ENCODE data around the gene SHOX.
"Not testable (repeated sequence)": the region's sequence is repeated elsewhere in the genome, so short reads cannot be mapped to it uniquely, and the experiment has no call there.

Gene SHOX

DNA sequence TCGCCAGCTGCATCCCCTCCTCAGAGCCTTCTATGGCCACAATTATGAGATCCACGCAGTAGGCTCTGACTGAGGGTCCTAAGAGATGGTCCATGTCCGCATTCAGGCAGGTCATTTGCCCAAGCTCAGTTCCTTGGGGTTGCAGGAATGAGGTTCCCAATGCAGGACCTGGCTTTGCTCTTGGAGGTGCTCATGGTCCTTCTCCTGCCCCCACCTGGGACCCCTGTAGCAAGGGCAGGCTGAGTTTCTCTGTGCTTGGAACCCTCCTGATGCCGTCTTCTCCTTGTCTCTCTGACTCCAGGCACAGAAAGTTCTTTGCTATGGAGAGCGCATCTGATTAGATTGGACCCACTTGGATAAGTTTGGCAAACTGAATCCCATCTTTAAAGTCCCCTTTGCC is 16.5 kb upstream of the SHOX start:
- no peaks in the 10 kb centered on the region for H3K79me2 ChIP-seq (ENCODE audit: low read length)
- TF ChIP-seq EZH2 (optimal IDR thresholded peaks at IDR 0.05; ENCODE audit: low read depth, low read length) = no peak
- no peaks in the 10 kb centered on the region for H3K4me1 ChIP-seq (ENCODE audit: low read length)
- no peak for DNase-seq
- H4K20me1 ChIP-seq (ENCODE audit: insufficient read depth, low read length) = no peaks in the 10 kb centered on the region
- H3K27me3 ChIP-seq (replicated peaks; ENCODE audit: insufficient read depth, low read length) = no peaks in the 10 kb centered on the region
- H2AFZ ChIP-seq (ENCODE audit: low read length) = no peak overlapping the region
- no peak overlapping the region for H3K4me3 ChIP-seq (ENCODE audit: low read length)
- H3K36me3 ChIP-seq (replicated peaks; ENCODE audit: insufficient read depth, low read length) = no peaks in the 10 kb centered on the region
- no peak overlapping the region for H3K27ac ChIP-seq (ENCODE audit: low read length)
- H3K9ac ChIP-seq (ENCODE audit: low read length) = no peak overlapping the region
- H3F3A ChIP-seq (ENCODE audit: insufficient read depth, low read length) = no peaks in the 10 kb centered on the region
- H3K4me2 ChIP-seq (ENCODE audit: low read depth, low read length) = no peak overlapping the region
- H3K9me3 ChIP-seq (replicated peaks; ENCODE audit: insufficient read depth, low read length) = no peaks in the 10 kb centered on the region
- H3K9me2 ChIP-seq (replicated peaks; ENCODE audit: insufficient read depth, low read length) = no peaks in the 10 kb centered on the region

DNA sequence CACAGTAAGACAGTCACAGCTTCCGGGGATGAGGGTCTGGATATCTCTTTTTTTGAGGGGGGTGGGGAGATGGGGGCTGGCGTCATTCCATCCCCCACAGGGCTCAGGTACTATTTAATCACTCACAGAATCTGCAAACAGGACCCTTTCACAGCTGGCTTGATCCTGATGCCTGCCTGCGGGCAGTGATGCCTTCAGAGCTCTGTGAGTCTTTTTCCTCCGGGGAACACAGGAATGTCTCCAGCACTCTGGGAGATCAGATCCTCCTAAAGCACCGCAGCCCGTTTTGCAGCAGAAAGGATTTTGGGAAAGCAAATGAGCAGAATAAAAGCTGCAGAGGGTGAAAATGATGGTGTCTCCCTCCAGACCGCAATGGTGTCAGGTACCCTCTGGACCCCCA is 13.2 kb upstream of the SHOX start:
- Histone ChIP-seq H3K4me2 (ENCODE audit: low read depth, low read length) (no peak overlapping the region), H2AFZ (ENCODE audit: low read length) (no peak overlapping the region), H3K27ac (ENCODE audit: low read length) (no peak overlapping the region), H3K9me3 (replicated peaks; ENCODE audit: insufficient read depth, low read length) (no peaks in the 10 kb centered on the region), H4K20me1 (ENCODE audit: insufficient read depth, low read length) (no peaks in the 10 kb centered on the region), H3K79me2 (ENCODE audit: low read length) (no peaks in the 10 kb centered on the region), H3F3A (ENCODE audit: insufficient read depth, low read length) (no peaks in the 10 kb centered on the region), H3K9ac (ENCODE audit: low read length) (no peak overlapping the region), H3K4me1 (ENCODE audit: low read length) (no peaks in the 10 kb centered on the region), H3K36me3 (replicated peaks; ENCODE audit: insufficient read depth, low read length) (no peaks in the 10 kb centered on the region), H3K9me2 (replicated peaks; ENCODE audit: insufficient read depth, low read length) (no peaks in the 10 kb centered on the region), H3K27me3 (replicated peaks; ENCODE audit: insufficient read depth, low read length) (no peaks in the 10 kb centered on the region), H3K4me3 (ENCODE audit: low read length) (no peak overlapping the region)
- TF ChIP-seq EZH2phosphoT487 (IDR thresholded peaks at IDR 0.05; ENCODE audit: low read length) = no peak
- TF ChIP-seq, protein P1, sequence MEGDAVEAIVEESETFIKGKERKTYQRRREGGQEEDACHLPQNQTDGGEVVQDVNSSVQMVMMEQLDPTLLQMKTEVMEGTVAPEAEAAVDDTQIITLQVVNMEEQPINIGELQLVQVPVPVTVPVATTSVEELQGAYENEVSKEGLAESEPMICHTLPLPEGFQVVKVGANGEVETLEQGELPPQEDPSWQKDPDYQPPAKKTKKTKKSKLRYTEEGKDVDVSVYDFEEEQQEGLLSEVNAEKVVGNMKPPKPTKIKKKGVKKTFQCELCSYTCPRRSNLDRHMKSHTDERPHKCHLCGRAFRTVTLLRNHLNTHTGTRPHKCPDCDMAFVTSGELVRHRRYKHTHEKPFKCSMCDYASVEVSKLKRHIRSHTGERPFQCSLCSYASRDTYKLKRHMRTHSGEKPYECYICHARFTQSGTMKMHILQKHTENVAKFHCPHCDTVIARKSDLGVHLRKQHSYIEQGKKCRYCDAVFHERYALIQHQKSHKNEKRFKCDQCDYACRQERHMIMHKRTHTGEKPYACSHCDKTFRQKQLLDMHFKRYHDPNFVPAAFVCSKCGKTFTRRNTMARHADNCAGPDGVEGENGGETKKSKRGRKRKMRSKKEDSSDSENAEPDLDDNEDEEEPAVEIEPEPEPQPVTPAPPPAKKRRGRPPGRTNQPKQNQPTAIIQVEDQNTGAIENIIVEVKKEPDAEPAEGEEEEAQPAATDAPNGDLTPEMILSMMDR (IDR thresholded peaks at IDR 0.05; ENCODE audit: low read length) = no peak
- no peak for TF ChIP-seq EZH2 (optimal IDR thresholded peaks at IDR 0.05; ENCODE audit: low read depth, low read length)
- no peak for DNase-seq

DNA sequence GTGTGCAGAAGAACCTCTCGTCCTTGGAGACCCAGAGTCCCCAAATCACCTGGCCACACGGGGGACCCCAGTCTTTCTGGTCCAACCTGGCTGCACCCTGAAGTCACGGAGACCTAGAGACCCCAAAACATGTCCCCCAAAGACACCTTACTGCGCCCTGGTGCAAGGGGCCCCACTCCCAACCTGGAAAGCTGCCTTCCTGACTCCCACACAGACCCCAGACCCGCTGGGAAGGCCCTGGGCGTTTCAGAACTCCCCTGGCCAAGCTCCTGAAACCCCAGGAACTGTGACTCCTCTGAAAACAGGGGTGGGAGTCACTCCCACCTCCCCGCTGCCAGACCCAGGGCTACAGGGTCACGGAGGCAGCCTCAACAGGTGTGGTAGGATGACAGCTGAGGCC is 12.7 kb upstream of the SHOX start:
- H3K4me3 ChIP-seq (ENCODE audit: low read length) = no peak overlapping the region
- H3K27ac ChIP-seq (ENCODE audit: low read length) = no peak overlapping the region
- H3K9ac ChIP-seq (ENCODE audit: low read length) = no peak overlapping the region
- no peak overlapping the region for H2AFZ ChIP-seq (ENCODE audit: low read length)
- H3K9me2 ChIP-seq (replicated peaks; ENCODE audit: insufficient read depth, low read length) = no peaks in the 10 kb centered on the region
- no peak for TF ChIP-seq EZH2 (optimal IDR thresholded peaks at IDR 0.05; ENCODE audit: low read depth, low read length)
- H3F3A ChIP-seq (ENCODE audit: insufficient read depth, low read length) = no peaks in the 10 kb centered on the region
- H3K4me1 ChIP-seq (ENCODE audit: low read length) = no peaks in the 10 kb centered on the region
- H3K27me3 ChIP-seq (replicated peaks; ENCODE audit: insufficient read depth, low read length) = no peaks in the 10 kb centered on the region
- no peak overlapping the region for H3K4me2 ChIP-seq (ENCODE audit: low read depth, low read length)
- DNase-seq = no peak
- H3K9me3 ChIP-seq (replicated peaks; ENCODE audit: insufficient read depth, low read length) = no peaks in the 10 kb centered on the region
- H3K79me2 ChIP-seq (ENCODE audit: low read length) = no peaks in the 10 kb centered on the region
- no peaks in the 10 kb centered on the region for H3K36me3 ChIP-seq (replicated peaks; ENCODE audit: insufficient read depth, low read length)
- no peaks in the 10 kb centered on the region for H4K20me1 ChIP-seq (ENCODE audit: insufficient read depth, low read length)

DNA sequence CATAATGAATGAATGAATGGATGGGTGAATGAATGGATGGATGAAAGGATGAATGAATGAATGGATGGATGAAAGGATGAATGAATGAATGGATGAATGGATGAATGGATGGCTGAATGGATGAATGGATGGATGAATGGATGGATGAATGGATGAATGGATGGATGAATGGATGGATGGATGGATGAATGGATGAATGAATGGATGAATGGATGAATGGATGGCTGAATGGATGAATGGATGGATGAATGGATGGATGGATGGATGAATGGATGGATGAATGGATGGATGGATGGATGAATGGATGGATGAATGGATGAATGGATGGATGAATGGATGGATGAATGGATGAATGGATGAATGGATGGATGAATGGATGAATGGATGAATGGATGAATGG is 12.3 kb upstream of the SHOX start:
- H3K4me2 ChIP-seq (ENCODE audit: low read depth, low read length); H3K9ac ChIP-seq (ENCODE audit: low read length); H3K9me3 ChIP-seq (replicated peaks; ENCODE audit: insufficient read depth, low read length); H3K27ac ChIP-seq (ENCODE audit: low read length); H3K27me3 ChIP-seq (replicated peaks; ENCODE audit: insufficient read depth, low read length); DNase-seq; H3K79me2 ChIP-seq (ENCODE audit: low read length); H3K4me1 ChIP-seq (ENCODE audit: low read length); H4K20me1 ChIP-seq (ENCODE audit: insufficient read depth, low read length); H3K9me2 ChIP-seq (replicated peaks; ENCODE audit: insufficient read depth, low read length); H3K4me3 ChIP-seq (ENCODE audit: low read length); H2AFZ ChIP-seq (ENCODE audit: low read length); H3K36me3 ChIP-seq (replicated peaks; ENCODE audit: insufficient read depth, low read length); H3F3A ChIP-seq (ENCODE audit: insufficient read depth, low read length): not testable (repeated sequence)

DNA sequence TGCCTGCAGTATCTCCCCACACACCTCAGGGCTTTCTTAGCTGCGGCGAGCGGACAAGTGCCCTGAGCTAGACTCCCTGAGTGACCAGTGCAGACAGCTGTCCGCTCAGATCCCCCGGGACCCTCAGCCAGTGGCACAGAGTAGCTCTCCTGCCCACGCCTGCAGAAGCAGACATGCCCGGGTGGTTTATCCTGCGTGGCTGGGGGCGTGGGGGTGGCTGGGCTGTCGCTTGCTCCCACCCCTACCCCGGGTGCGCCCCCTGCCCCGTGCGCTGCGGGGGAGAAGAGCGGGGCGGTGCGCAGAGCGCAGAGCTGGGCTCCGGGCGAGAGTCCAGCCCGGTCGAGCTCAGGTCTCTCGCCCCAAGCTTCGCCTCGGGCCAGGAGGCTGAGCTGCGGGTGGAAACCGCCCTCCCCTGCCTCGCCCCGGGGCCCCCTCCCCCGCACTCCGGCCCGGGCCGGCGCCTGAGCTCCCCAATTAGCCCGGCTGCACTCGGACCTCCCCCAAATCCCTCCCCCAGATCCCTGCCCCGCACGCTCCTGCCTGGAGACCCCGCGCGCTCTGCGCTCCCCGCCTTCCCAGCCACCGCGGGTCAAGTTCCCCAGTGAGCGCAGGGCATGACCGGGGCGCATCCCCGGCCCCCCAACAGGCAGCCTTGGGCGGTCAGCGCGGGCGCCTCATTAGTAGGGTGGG is 11.7 kb upstream of the SHOX start:
- Histone ChIP-seq H3K79me2 (ENCODE audit: low read length) (no peaks in the 10 kb centered on the region), H3K4me3 (ENCODE audit: low read length) (no peak overlapping the region), H3K36me3 (replicated peaks; ENCODE audit: insufficient read depth, low read length) (no peaks in the 10 kb centered on the region), H3K4me2 (ENCODE audit: low read depth, low read length) (no peak overlapping the region), H3K9ac (ENCODE audit: low read length) (no peak overlapping the region), H3K9me3 (replicated peaks; ENCODE audit: insufficient read depth, low read length) (no peaks in the 10 kb centered on the region), H3F3A (ENCODE audit: insufficient read depth, low read length) (no peaks in the 10 kb centered on the region), H3K27ac (ENCODE audit: low read length) (no peak overlapping the region), H4K20me1 (ENCODE audit: insufficient read depth, low read length) (no peaks in the 10 kb centered on the region), H3K27me3 (replicated peaks; ENCODE audit: insufficient read depth, low read length) (no peaks in the 10 kb centered on the region), H3K9me2 (replicated peaks; ENCODE audit: insufficient read depth, low read length) (no peaks in the 10 kb centered on the region), H2AFZ (ENCODE audit: low read length) (no peak overlapping the region), H3K4me1 (ENCODE audit: low read length) (no peaks in the 10 kb centered on the region)
- DNase-seq = no peak
- TF ChIP-seq EZH2 (optimal IDR thresholded peaks at IDR 0.05; ENCODE audit: low read depth, low read length) (no peak), EZH2phosphoT487 (IDR thresholded peaks at IDR 0.05; ENCODE audit: low read length) (no peak)
- TF ChIP-seq, protein P1 (IDR thresholded peaks at IDR 0.05; ENCODE audit: low read length) = no peak

Measured in MM.1S (cell line).